ENCODE results near the gene CR2.

DNA sequence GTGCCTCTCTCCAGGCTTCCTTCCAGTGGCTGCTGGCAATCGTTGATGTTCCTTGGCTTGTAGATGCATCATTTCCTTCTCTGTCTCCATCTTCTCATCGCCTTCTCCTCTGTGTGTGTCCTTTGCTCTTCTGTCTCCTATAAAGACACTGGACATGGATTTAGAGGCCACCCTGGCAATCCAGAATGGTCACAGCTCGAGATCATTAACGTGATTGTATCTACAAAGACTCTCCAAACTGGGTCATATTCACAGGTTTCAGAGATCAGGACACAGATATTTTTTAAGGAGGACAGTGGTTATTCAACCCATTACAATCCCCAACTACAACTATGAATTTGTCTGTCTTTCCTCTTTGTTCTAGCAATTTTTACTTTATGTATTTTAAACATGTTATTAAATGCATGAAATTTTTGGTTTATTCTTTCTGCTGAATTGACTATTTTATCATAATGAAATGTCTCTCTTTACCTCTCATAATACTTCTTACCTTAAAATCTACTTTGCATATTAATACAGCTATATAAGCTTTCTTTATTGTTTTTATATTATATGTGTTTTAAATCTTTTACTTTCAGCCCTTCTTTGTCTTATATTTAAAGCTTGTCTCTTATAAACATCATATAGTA, 64.6 kb downstream of the CR2 start:
- TF ChIP-seq, protein P1, sequence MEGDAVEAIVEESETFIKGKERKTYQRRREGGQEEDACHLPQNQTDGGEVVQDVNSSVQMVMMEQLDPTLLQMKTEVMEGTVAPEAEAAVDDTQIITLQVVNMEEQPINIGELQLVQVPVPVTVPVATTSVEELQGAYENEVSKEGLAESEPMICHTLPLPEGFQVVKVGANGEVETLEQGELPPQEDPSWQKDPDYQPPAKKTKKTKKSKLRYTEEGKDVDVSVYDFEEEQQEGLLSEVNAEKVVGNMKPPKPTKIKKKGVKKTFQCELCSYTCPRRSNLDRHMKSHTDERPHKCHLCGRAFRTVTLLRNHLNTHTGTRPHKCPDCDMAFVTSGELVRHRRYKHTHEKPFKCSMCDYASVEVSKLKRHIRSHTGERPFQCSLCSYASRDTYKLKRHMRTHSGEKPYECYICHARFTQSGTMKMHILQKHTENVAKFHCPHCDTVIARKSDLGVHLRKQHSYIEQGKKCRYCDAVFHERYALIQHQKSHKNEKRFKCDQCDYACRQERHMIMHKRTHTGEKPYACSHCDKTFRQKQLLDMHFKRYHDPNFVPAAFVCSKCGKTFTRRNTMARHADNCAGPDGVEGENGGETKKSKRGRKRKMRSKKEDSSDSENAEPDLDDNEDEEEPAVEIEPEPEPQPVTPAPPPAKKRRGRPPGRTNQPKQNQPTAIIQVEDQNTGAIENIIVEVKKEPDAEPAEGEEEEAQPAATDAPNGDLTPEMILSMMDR (IDR thresholded peaks at IDR 0.05), result no peak
- TF ChIP-seq POLR2AphosphoS5 (IDR thresholded peaks at IDR 0.05), result no peak
